Vein endothelial cell (primary cell): ENCODE results near the gene PNMA8C. TPM values are rescaled to one million over a fixed set of nuclear protein-coding genes. Genes with fewer than 3 reads are reported as not detected.

Experiments
- total RNA-seq: library from RNA; depleted of rRNA; stranded (reverse); fragments of >200 nt; gene quantifications from 2 replicates; pipeline ENCODE4 v1.2.3, GENCODE V29; 2012

Gene PNMA8C
- not detected in 2 replicates for total RNA-seq

GRCh38 chr19:46428239-46429135 lies at the start of gene PNMA8C:
PNMA8C (minus strand) TSS chr19:46428936; CDS start chr19:46428359, 577 bp downstream.

DNA sequence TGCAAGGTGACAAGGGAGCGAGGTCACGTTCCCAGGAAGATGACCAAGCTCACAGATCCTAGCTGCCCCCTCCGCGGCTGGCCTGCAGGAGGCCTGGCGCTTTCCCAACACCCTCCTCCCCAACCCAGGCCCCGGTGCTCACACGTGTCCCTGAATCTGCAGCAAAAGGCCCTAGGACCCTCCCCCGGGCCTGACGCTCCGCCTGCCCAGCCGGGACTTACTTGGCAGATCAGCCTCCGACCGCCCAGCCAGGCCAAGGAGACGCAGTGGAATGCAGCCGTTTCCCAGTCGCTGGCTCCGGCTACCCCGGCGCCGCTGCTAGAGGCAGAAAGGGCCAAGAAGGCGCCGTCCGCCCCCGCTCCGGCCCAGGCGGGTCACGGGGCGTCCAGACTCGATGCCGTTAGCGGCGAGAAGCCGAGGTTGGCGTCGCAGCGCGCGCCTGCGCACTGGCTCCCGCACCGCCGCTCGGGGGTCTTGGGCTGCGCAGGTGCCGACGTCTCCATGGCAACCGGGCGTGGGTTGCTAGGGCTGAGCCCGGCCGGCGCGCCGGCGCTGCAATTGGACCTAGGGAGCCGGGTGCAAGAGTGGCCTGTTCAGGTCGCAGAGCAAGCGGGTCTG lies 42.5 kb upstream of the PNMA8C start, which contains the start of gene PNMA8A:
TSS of gene PNMA8A (minus strand) at position 448 of the 618 bp plus-strand sequence. CDS start 528 bp downstream, outside the sequence.

DNA sequence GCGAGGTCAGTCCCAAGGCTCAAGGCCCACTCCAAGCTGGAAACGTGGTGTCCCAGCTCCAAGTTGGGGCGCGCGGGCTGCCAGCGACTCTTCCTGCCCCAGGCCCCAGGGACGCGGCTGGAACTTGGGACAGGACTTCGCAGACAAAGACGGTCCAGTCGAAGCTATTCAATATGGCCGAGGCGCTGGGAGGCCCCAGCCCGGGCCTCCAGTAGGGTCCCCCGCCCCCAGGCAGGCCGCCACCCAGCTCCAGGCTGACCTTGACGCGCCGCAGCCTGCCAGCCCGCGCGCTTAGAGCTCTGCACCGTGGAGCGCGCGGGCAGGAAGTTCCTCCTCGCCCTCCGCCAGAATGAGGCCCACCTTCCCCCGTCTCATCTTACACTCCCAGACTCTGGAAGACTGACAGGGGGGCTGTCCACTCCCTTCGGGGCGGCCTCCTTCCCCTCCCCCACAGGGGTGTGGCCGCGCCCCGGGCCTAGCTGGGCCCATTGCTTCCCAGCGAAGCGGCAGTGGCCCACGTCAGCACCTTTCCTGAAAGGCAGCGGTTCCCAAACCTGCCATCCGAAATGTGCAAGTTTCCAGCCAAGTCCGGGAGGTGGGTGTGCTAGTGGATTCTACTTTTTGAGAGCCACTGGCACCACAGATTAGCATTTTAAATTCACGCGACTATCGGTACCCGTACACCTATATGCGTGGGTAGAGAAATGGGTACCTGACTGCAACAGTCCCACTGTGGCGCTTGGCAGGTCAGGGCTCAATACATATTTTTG lies 15.3 kb downstream of the PNMA8C start, which contains the start of gene CCDC8:
TSS of gene CCDC8 (minus strand) at position 303 of the 770 bp plus-strand sequence. CDS start 754 bp downstream, outside the sequence.

Other genes starting within 250 kb of the PNMA8C start
- gene IGFL1, start 199.2 kb downstream of the PNMA8C start, total RNA-seq, result not detected in 2 replicates
- 4.6 and 7.8 TPM in 2 replicates for gene HIF3A, start 131.9 kb downstream of the PNMA8C start, total RNA-seq
- 72.8 and 87.7 TPM in 2 replicates for gene PPP5C, start 81.8 kb downstream of the PNMA8C start, total RNA-seq
- under 0.01 and 0.29 TPM in 2 replicates for gene CCDC8, start 15.4 kb downstream of the PNMA8C start, total RNA-seq
- gene PNMA8A, start 42.6 kb upstream of the PNMA8C start, total RNA-seq, result under 0.01 and 0.10 TPM in 2 replicates
- gene PNMA8B, start 66.9 kb upstream of the PNMA8C start, total RNA-seq, result under 0.01 TPM in 2 replicates
- gene CALM3, start 172.4 kb upstream of the PNMA8C start, total RNA-seq, result 233 and 271 TPM in 2 replicates
- gene PTGIR, start 196.2 kb upstream of the PNMA8C start, total RNA-seq, result 0.10 and 0.98 TPM in 2 replicates
- gene GNG8, start 207.3 kb upstream of the PNMA8C start, total RNA-seq, result not detected in 2 replicates
- gene DACT3, start 232.2 kb upstream of the PNMA8C start, total RNA-seq, result 0.57 and 0.65 TPM in 2 replicates